ENCODE measurements around the gene GPC5. TPM values are rescaled to one million over a fixed set of nuclear protein-coding genes. Genes with fewer than 3 reads are reported as not detected.
A peak's percentile ranks its signal among the peaks of the same experiment; 100 is the strongest.

GPC5 gene
- total RNA-seq, 1 experiment from 2014 or later: 0.21 TPM

DNA sequence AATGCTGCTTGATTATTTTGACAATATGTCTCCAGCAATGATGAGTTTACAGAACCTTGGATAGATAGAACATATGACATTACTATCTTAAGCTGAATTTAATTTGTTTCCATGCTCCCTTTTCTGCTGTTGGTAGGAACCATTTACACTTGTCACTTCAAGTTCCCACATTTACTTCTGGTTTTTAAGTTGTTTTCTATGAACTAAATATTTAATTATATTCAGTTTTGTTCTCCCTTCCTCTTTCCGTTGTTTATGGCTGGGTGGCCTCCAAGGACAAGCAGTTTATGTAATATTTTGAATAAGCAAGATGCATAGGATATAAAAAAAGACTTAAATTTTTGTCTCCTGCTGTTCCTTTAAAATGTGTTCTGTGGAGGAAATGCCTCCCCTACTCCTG lies 860.6 kb downstream of the GPC5 start:
- Histone ChIP-seq H3K4me3 (ENCODE audit: low read depth, low read length, poor library complexity, severe bottlenecking) (no peak overlapping the region), H3K4me1 (ENCODE audit: insufficient read depth, low read length, poor library complexity, severe bottlenecking) (no peaks in the 10 kb centered on the region), H3K36me3 (ENCODE audit: insufficient read depth, low read length, poor library complexity, severe bottlenecking) (no peaks in the 10 kb centered on the region), H3K27ac (ENCODE audit: low read depth, low read length, poor library complexity, severe bottlenecking) (no peak overlapping the region), H3K27me3 (replicated peaks; ENCODE audit: insufficient read depth, low read depth, low read length, poor library complexity) (no peaks in the 10 kb centered on the region), H3K9me3 (ENCODE audit: low read depth, low read length, poor library complexity, severe bottlenecking) (no peaks in the 10 kb centered on the region)
- CTCF ChIA-PET: no interaction called here
- DNase-seq (ENCODE audit: low spot score): no peak
- intact Hi-C loops (cut with micrococcal nuclease; ENCODE audit: unreplicated experiment): no loop called here
- no peak for TF ChIP-seq EZH2 (IDR thresholded peaks at IDR 0.05; ENCODE audit: borderline replicate concordance, low read depth, low read length, poor library complexity, severe bottlenecking)
- TF ChIP-seq CTCF (conservative IDR thresholded peaks at IDR 0.05; ENCODE audit: low read depth, low read length): no peak
- POLR2A ChIA-PET (ENCODE audit: low non-redundant PET): no interaction called here
- BruUV-seq (replicated peaks): no TSS peak

DNA sequence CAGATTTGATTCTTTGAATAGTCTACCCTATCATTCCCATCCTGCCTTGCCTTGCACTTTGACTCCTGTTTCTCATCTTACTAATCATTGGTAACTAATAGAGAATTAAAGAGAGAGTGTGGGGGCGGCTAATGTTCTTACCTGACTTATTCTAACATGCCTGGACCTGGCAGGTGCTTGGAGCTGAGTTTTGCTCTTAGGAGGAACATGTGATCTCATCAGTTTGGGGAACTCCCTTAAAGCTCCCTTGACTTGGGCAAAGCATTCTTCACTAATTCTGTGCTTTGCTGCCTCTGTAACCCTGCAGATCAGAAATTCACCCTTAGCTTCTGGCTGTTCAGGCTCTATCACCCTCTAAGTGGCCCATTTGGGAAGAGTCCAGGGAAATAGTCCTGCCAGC lies 861.1 kb downstream of the GPC5 start:
- Histone ChIP-seq H3K27ac (ENCODE audit: low read depth, low read length, poor library complexity, severe bottlenecking) (no peak overlapping the region), H3K9me3 (ENCODE audit: low read depth, low read length, poor library complexity, severe bottlenecking) (no peaks in the 10 kb centered on the region), H3K4me1 (ENCODE audit: insufficient read depth, low read length, poor library complexity, severe bottlenecking) (no peaks in the 10 kb centered on the region), H3K27me3 (replicated peaks; ENCODE audit: insufficient read depth, low read depth, low read length, poor library complexity) (no peaks in the 10 kb centered on the region), H3K36me3 (ENCODE audit: insufficient read depth, low read length, poor library complexity, severe bottlenecking) (no peaks in the 10 kb centered on the region), H3K4me3 (ENCODE audit: low read depth, low read length, poor library complexity, severe bottlenecking) (no peak overlapping the region)
- POLR2A ChIA-PET (ENCODE audit: low non-redundant PET): no interaction called here
- no peak for DNase-seq (ENCODE audit: low spot score)
- intact Hi-C loops (cut with micrococcal nuclease; ENCODE audit: unreplicated experiment): no loop called here
- TF ChIP-seq CTCF (conservative IDR thresholded peaks at IDR 0.05; ENCODE audit: low read depth, low read length) (no peak), EZH2 (IDR thresholded peaks at IDR 0.05; ENCODE audit: borderline replicate concordance, low read depth, low read length, poor library complexity, severe bottlenecking) (no peak)
- no TSS peak for BruUV-seq (replicated peaks)
- CTCF ChIA-PET: no interaction called here

GRCh38 chr13:92260363-92260762 lies 861.9 kb downstream of the GPC5 start:
- POLR2A ChIA-PET (ENCODE audit: low non-redundant PET): no interaction called here
- Histone ChIP-seq H3K4me1 (ENCODE audit: insufficient read depth, low read length, poor library complexity, severe bottlenecking) (no peaks in the 10 kb centered on the region), H3K27ac (ENCODE audit: low read depth, low read length, poor library complexity, severe bottlenecking) (no peak overlapping the region), H3K4me3 (ENCODE audit: low read depth, low read length, poor library complexity, severe bottlenecking) (no peak overlapping the region), H3K9me3 (ENCODE audit: low read depth, low read length, poor library complexity, severe bottlenecking) (no peaks in the 10 kb centered on the region), H3K36me3 (ENCODE audit: insufficient read depth, low read length, poor library complexity, severe bottlenecking) (no peaks in the 10 kb centered on the region), H3K27me3 (replicated peaks; ENCODE audit: insufficient read depth, low read depth, low read length, poor library complexity) (no peaks in the 10 kb centered on the region)
- intact Hi-C loops (cut with micrococcal nuclease; ENCODE audit: unreplicated experiment): no loop called here
- CTCF ChIA-PET: no interaction called here
- TF ChIP-seq CTCF (conservative IDR thresholded peaks at IDR 0.05; ENCODE audit: low read depth, low read length): no peak
- TF ChIP-seq EZH2 (IDR thresholded peaks at IDR 0.05; ENCODE audit: borderline replicate concordance, low read depth, low read length, poor library complexity, severe bottlenecking): no peak
- DNase-seq (ENCODE audit: low spot score): peak; percentile 5
- no TSS peak for BruUV-seq (replicated peaks)

Measured in A673 (cell line).